ENCODE data around the gene HSDL2. TPM values are rescaled to one million over a fixed set of nuclear protein-coding genes. Genes with fewer than 3 reads are reported as not detected.
"Not testable (repeated sequence)": the region's sequence is repeated elsewhere in the genome, so short reads cannot be mapped to it uniquely, and the experiment has no call there.

HSDL2 gene
- total RNA-seq, 1 donor from 2014 or later, result 15.2 TPM

- no peak for DNase-seq (ENCODE audit: low read depth)
- H3K27me3 ChIP-seq (ENCODE audit: control insufficient read depth, insufficient read depth, low read length), result no peaks in the 10 kb centered on the region
- H3K4me3 ChIP-seq (ENCODE audit: low read depth, low read length), result no peak overlapping the region
- TF ChIP-seq CTCF (IDR thresholded peaks at IDR 0.05; ENCODE audit: insufficient read depth, low read length, poor library complexity, severe bottlenecking), result no peak
- H3K36me3 ChIP-seq (ENCODE audit: control insufficient read depth, insufficient read depth, low read length), result no peaks in the 10 kb centered on the region
These were observed 127.2 kb downstream of the HSDL2 start for GRCh38 chr9:112507001-112507680.

- Histone ChIP-seq H3K36me3 (ENCODE audit: control insufficient read depth, insufficient read depth, low read length) (no peaks in the 10 kb centered on the region), H3K27me3 (ENCODE audit: control insufficient read depth, insufficient read depth, low read length) (no peaks in the 10 kb centered on the region), H3K4me3 (ENCODE audit: low read depth, low read length) (no peak overlapping the region)
- DNase-seq (ENCODE audit: low read depth), result no peak
- TF ChIP-seq CTCF (IDR thresholded peaks at IDR 0.05; ENCODE audit: insufficient read depth, low read length, poor library complexity, severe bottlenecking), result no peak
These were observed 128.5 kb downstream of the HSDL2 start for GRCh38 chr9:112508377-112508776.

- H3K4me3 ChIP-seq (ENCODE audit: low read depth, low read length); H3K36me3 ChIP-seq (ENCODE audit: control insufficient read depth, insufficient read depth, low read length); DNase-seq (ENCODE audit: low read depth); H3K27me3 ChIP-seq (ENCODE audit: control insufficient read depth, insufficient read depth, low read length): not testable (repeated sequence)
These were observed 132.5 kb downstream of the HSDL2 start for GRCh38 chr9:112512377-112512776.

GRCh38 chr9:112516769-112517168 is 136.9 kb downstream of the HSDL2 start:
- TF ChIP-seq CTCF (IDR thresholded peaks at IDR 0.05; ENCODE audit: insufficient read depth, low read length, poor library complexity, severe bottlenecking), result no peak
- H3K4me3 ChIP-seq (ENCODE audit: low read depth, low read length), result no peak overlapping the region
- H3K36me3 ChIP-seq (ENCODE audit: control insufficient read depth, insufficient read depth, low read length), result no peaks in the 10 kb centered on the region
- no peak for DNase-seq (ENCODE audit: low read depth)
- H3K27me3 ChIP-seq (ENCODE audit: control insufficient read depth, insufficient read depth, low read length), result no peaks in the 10 kb centered on the region

- Histone ChIP-seq H3K27me3 (ENCODE audit: control insufficient read depth, insufficient read depth, low read length) (no peaks in the 10 kb centered on the region), H3K4me3 (ENCODE audit: low read depth, low read length) (no peak overlapping the region), H3K36me3 (ENCODE audit: control insufficient read depth, insufficient read depth, low read length) (no peaks in the 10 kb centered on the region)
- no peak for DNase-seq (ENCODE audit: low read depth)
- TF ChIP-seq CTCF (IDR thresholded peaks at IDR 0.05; ENCODE audit: insufficient read depth, low read length, poor library complexity, severe bottlenecking), result no peak
These were observed 140.2 kb downstream of the HSDL2 start for GRCh38 chr9:112520069-112520468.

- DNase-seq (ENCODE audit: low read depth), result no peak
- no peak for TF ChIP-seq CTCF (IDR thresholded peaks at IDR 0.05; ENCODE audit: insufficient read depth, low read length, poor library complexity, severe bottlenecking)
- no peak overlapping the region for H3K4me3 ChIP-seq (ENCODE audit: low read depth, low read length)
- no peaks in the 10 kb centered on the region for H3K36me3 ChIP-seq (ENCODE audit: control insufficient read depth, insufficient read depth, low read length)
- H3K27me3 ChIP-seq (ENCODE audit: control insufficient read depth, insufficient read depth, low read length), result no peaks in the 10 kb centered on the region
These were observed 140.7 kb downstream of the HSDL2 start for GRCh38 chr9:112520656-112521055.

Other genes starting within 250 kb of the HSDL2 start
- 33.8 and 47.6 TPM in 2 replicates for gene SUSD1, start 204.8 kb upstream of the HSDL2 start, total RNA-seq
- 79.8 and 86.0 TPM in 2 replicates for gene PTBP3, start 46.5 kb upstream of the HSDL2 start, total RNA-seq
- 7.1 and 7.5 TPM in 2 replicates for gene KIAA1958, start 106.7 kb downstream of the HSDL2 start, total RNA-seq

Data from kidney epithelial cell (primary cell).